ENCODE data around the gene SGK1.

Gene SGK1

GRCh38 chr6:134317471-134318131 lies at the start of gene SGK1:
Gene SGK1, minus strand, starts transcription at chr6:134318112. Its CDS starts 652 bp downstream, at chr6:134317460.
- DNase-seq (ENCODE audit: low read depth, low spot score), result peak; percentile 56
- peak within 1 kb of the TSS; percentile 64 for H3K4me3 ChIP-seq (ENCODE audit: low read depth, low read length)
- in situ Hi-C loops (cut with HindIII; ENCODE audit: low sequenced_read_pairs), result no loop called here
- TF ChIP-seq CTCF (IDR thresholded peaks at IDR 0.05; ENCODE audit: low read depth, low read length), result peak; percentile 3

GRCh38 chr6:134363323-134364039 lies 45.6 kb upstream of the SGK1 start:
- no peak overlapping the region for H3K4me3 ChIP-seq (ENCODE audit: low read depth, low read length)
- TF ChIP-seq CTCF (IDR thresholded peaks at IDR 0.05; ENCODE audit: low read depth, low read length), result no peak
- in situ Hi-C loops (cut with HindIII; ENCODE audit: low sequenced_read_pairs), result loop anchor here (5.0 kb wide), 1 partner anchor 459 kb away; no protein-coding TSS in a partner anchor
- DNase-seq (ENCODE audit: low read depth, low spot score), result peak; percentile 86

DNA sequence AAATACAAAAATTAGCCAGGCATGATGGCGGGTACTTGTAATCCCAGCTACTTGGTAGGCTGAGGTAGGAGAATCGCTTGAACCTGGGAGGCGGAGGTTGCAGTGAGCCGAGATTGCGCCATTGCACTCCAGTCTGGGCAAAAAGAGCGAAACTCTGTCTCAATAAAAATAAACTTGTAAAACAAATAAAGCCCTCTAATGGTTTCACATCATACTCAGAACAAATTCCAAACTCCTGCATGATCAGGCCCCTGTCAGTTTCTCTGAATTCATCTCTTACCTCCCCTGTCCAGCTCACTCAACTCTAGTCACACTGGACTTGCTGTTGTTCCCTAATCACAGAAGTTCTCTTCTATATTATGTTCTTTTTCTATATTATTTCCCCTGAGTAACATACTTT lies 43.1 kb upstream of the SGK1 start:
- DNase-seq (ENCODE audit: low read depth, low spot score), result no peak
- in situ Hi-C loops (cut with HindIII; ENCODE audit: low sequenced_read_pairs), result loop anchor here (5.0 kb wide), 1 partner anchor 461 kb away; no protein-coding TSS in a partner anchor
- H3K4me3 ChIP-seq (ENCODE audit: low read depth, low read length), result no peak overlapping the region
- TF ChIP-seq CTCF (IDR thresholded peaks at IDR 0.05; ENCODE audit: low read depth, low read length), result no peak

- no peak for TF ChIP-seq CTCF (IDR thresholded peaks at IDR 0.05; ENCODE audit: low read depth, low read length)
- H3K4me3 ChIP-seq (ENCODE audit: low read depth, low read length), result no peak overlapping the region
- in situ Hi-C loops (cut with HindIII; ENCODE audit: low sequenced_read_pairs), result no loop called here
- DNase-seq (ENCODE audit: low read depth, low spot score), result no peak
These were observed 41.4 kb upstream of the SGK1 start for GRCh38 chr6:134359302-134359701.

- no peak for TF ChIP-seq CTCF (IDR thresholded peaks at IDR 0.05; ENCODE audit: low read depth, low read length)
- in situ Hi-C loops (cut with HindIII; ENCODE audit: low sequenced_read_pairs), result no loop called here
- DNase-seq (ENCODE audit: low read depth, low spot score), result no peak
- H3K4me3 ChIP-seq (ENCODE audit: low read depth, low read length), result no peak overlapping the region
These were observed 40.4 kb upstream of the SGK1 start for GRCh38 chr6:134358320-134358719.

DNA sequence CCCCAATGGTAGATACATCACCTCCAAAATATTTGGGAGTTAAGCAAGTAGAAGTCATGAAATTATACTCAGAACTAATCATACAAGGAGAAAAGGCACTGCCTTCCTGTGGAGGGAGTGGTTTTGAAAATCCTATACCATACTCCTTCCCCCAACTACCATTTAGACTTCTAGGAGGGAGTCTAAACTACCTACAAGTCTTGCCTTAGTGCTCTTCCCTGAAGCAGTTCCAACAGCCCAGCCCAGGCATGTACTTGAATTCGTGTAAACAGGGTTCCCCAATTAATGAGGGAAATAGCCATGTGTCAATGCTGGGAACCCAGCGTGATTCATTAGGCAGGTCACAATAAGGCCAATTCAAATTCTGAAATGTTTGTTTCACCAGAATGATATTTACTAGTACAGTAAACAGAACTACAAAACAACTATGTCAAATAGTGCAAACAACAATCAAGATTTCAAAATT lies 39.1 kb upstream of the SGK1 start:
- in situ Hi-C loops (cut with HindIII; ENCODE audit: low sequenced_read_pairs), result no loop called here
- no peak for TF ChIP-seq CTCF (IDR thresholded peaks at IDR 0.05; ENCODE audit: low read depth, low read length)
- no peak for DNase-seq (ENCODE audit: low read depth, low spot score)
- H3K4me3 ChIP-seq (ENCODE audit: low read depth, low read length), result no peak overlapping the region
